Endothelial cell of umbilical vein (primary cell): ENCODE data around the gene TNRC6C. TPM values are rescaled to one million over a fixed set of nuclear protein-coding genes. Genes with fewer than 3 reads are reported as not detected.
A peak's percentile ranks its signal among the peaks of the same experiment; 100 is the strongest.

Experiments
- BruUV-seq: library from RNA; stranded (reverse); fragments of 400-500 nt; replicated peaks from 2 replicates; lab custom pipeline; 2021; lab: Mats Ljungman, UMichigan
- CTCF ChIA-PET: fragments of 300-600, 350-600 bp; sonication (Branson Sonifier 250); formaldehyde crosslinking; loops from one replicate; lab custom pipeline; 2021; ENCODE audit warnings: antibody characterized with exemption, inconsistent platforms; lab: Charles Lee
- POLR2A ChIA-PET: fragments of 300-600, 350-600 bp; sonication (Branson Sonifier 250); formaldehyde crosslinking; loops from one replicate; lab custom pipeline; 2021; ENCODE audit warnings: antibody characterized with exemption, inconsistent platforms; lab: Charles Lee
- DNase-seq: peaks from one replicate; pipeline ENCODE4 v3.0.0-alpha.2; 2011; ENCODE audit warnings: low read depth, low spot score
- FAIRE-seq: peaks from 2 replicates; lab custom pipeline; 2011; peaks lifted over from hg19 to GRCh38; lab: Jason Lieb, UNC
- H2AFZ ChIP-seq: 2 replicates; pipeline ENCODE4 v1.6.0; 2012; ENCODE audit warnings: low read depth, low read length, control low read depth, inconsistent platforms
- H3K27ac ChIP-seq: 2 replicates; pipeline ENCODE4 v1.5.1; 2011; ENCODE audit warnings: low read depth, mild to moderate bottlenecking, control low read depth, low read length, moderate library complexity; ENCODE audit not compliant: insufficient read depth
- H3K27me3 ChIP-seq, 2 experiments: 2 replicates each; pipeline versions ENCODE4 v1.6.0 to v1.6.1; 2011; ENCODE audit warnings: low read length in 2 of 2, mixed read lengths in 1 of 2; ENCODE audit not compliant: control insufficient read depth in 2 of 2, insufficient read depth in 2 of 2
- H3K36me3 ChIP-seq, 2 experiments: 2 replicates in 1 of 2; 3 replicates in 1 of 2; pipeline ENCODE4 v1.5.1; 2011; ENCODE audit warnings: low read length in 2 of 2, mild to moderate bottlenecking in 1 of 2, moderate library complexity in 1 of 2; ENCODE audit not compliant: control insufficient read depth in 2 of 2, insufficient read depth in 2 of 2; ENCODE audit errors: extremely low read depth in 1 of 2
- H3K4me1 ChIP-seq: 3 replicates; pipeline ENCODE4 v1.5.1; 2011; ENCODE audit warnings: mild to moderate bottlenecking, low read length; ENCODE audit not compliant: control insufficient read depth, insufficient read depth; ENCODE audit errors: extremely low read depth
- H3K4me2 ChIP-seq: 2 replicates; pipeline ENCODE4 v1.6.1; 2011; ENCODE audit warnings: low read length, control low read depth, mixed read lengths; ENCODE audit not compliant: insufficient read depth
- H3K4me3 ChIP-seq, 3 experiments: fragments of 200-600 bp in 1 of 3; sonication (generic), shearing (Covaris generic) in 1 of 3; replicated peaks in 1 of 3; 2 replicates each; pipeline ENCODE4 v1.5.1; 2011 to 2016; ENCODE audit warnings: control low read depth in 3 of 3, low read length in 3 of 3, mild to moderate bottlenecking in 2 of 3, inconsistent platforms in 1 of 3, low read depth in 1 of 3, moderate library complexity in 1 of 3; ENCODE audit not compliant: insufficient read depth in 1 of 3
- H3K79me2 ChIP-seq: 2 replicates; pipeline ENCODE4 v1.6.0; 2012; ENCODE audit warnings: low read length, inconsistent platforms; ENCODE audit not compliant: control insufficient read depth, insufficient read depth
- H3K9ac ChIP-seq: replicated peaks from 2 replicates; pipeline ENCODE3; 2011; ENCODE audit warnings: low read length, control low read depth; ENCODE audit not compliant: insufficient read depth; ENCODE audit errors: extremely low read depth
- H3K9me1 ChIP-seq: replicated peaks from 3 replicates; pipeline ENCODE4 v1.6.0; 2011; ENCODE audit warnings: mild to moderate bottlenecking, low read length; ENCODE audit not compliant: control insufficient read depth, insufficient read depth; ENCODE audit errors: extremely low read depth
- H3K9me3 ChIP-seq: replicated peaks from 2 replicates; pipeline ENCODE4 v1.5.1; 2012; ENCODE audit warnings: low read length, inconsistent platforms; ENCODE audit not compliant: control insufficient read depth, insufficient read depth
- H4K20me1 ChIP-seq: replicated peaks from 2 replicates; pipeline ENCODE3; 2011; ENCODE audit warnings: mild to moderate bottlenecking, low read length; ENCODE audit not compliant: control insufficient read depth, insufficient read depth; ENCODE audit errors: extremely low read depth
- CTCF ChIP-seq, 2 donors: IDR thresholded peaks; 1 replicate in 1 of 2; 2 replicates in 1 of 2; pipeline ENCODE4 v1.5.1; 2011; ENCODE audit warnings: low read length in 2 of 2, mild to moderate bottlenecking in 2 of 2, moderate library complexity in 2 of 2, control low read depth in 1 of 2, inconsistent platforms in 1 of 2, low read depth in 1 of 2; ENCODE audit not compliant: insufficient read depth in 1 of 2; ENCODE audit errors: extremely low read depth in 1 of 2
- FOS ChIP-seq: IDR thresholded peaks from 2 replicates; pipeline ENCODE4 v1.6.1; 2011; ENCODE audit warnings: mild to moderate bottlenecking, low read length, moderate library complexity, borderline replicate concordance; ENCODE audit not compliant: insufficient read depth
- GATA2 ChIP-seq: IDR thresholded peaks from 2 replicates; pipeline ENCODE4 v1.7.0; 2011; ENCODE audit warnings: low read depth, mild to moderate bottlenecking, moderate library complexity, mixed read lengths, low read length; ENCODE audit not compliant: insufficient read length, insufficient read depth
- POLR2A ChIP-seq: IDR thresholded peaks from 2 replicates; pipeline ENCODE4 v1.6.1; 2012; ENCODE audit warnings: low read depth, mild to moderate bottlenecking, control low read depth, low read length
- dilution Hi-C: fragments of 300-500 bp; cut with MboI; formaldehyde crosslinking; loops from one replicate; pipeline ENCODE4 v1.15.0; 2019; ENCODE audit warnings: low sequenced_read_pairs; ENCODE audit not compliant: extremely low pct_ligation_motif_present
- intact Hi-C: fragments of 100-400 bp; cut with micrococcal nuclease; formaldehyde crosslinking; loops from one replicate; pipeline ENCODE4 v1.10.0; 2022
- polyA plus RNA-seq, 4 experiments: library from polyadenylated mRNA; depleted of rRNA in 3 of 4; stranded (reverse) in 3 of 4; unstranded in 1 of 4; fragments of >200 nt; gene quantifications; 2 replicates each; pipeline versions ENCODE4 v1.2.1 to v1.2.3, GENCODE V29; 2011 to 2012; ENCODE audit warnings: missing spikeins in 1 of 4
- total RNA-seq: library from RNA; stranded (reverse); gene quantifications from 2 replicates; pipeline ENCODE4 v1.2.3, GENCODE V29; 2021

Gene TNRC6C
- total and polyA plus RNA-seq, 2 donors (not counting 3 experiments of a cell fraction or from before 2014, with no cell fraction given) = 2.1 to 17.5 TPM

GRCh38 chr17:78133971-78134898, 175.7 kb downstream of the TNRC6C start:
- no peaks in the 10 kb centered on the region for H3K9me3 ChIP-seq
- TF ChIP-seq GATA2 = no peak
- TF ChIP-seq POLR2A = no peak
- no peak for TF ChIP-seq FOS
- peak; percentile 53 to 76 for TF ChIP-seq CTCF (IDR thresholded peaks at IDR 0.05; ENCODE audit: extremely low read depth in 1 of 2, insufficient read depth in 1 of 2, low read depth in 1 of 2, low read length in 2 of 2)
- no peak overlapping the region for H2AFZ ChIP-seq
- no peak overlapping the region for H3K9ac ChIP-seq
- peaks cover 11% of the 10 kb centered on the region for H3K4me1 ChIP-seq
- ChIA-PET CTCF (interaction anchor here (1.1 to 3.1 kb wide), 12 partner anchors 8 to 117 kb away, joined by 3 to 18 read pairs (median 7); no protein-coding TSS in a partner anchor), POLR2A (no interaction called here)
- H3K4me2 ChIP-seq = no peak overlapping the region
- DNase-seq = peak; percentile 52
- no peaks in the 10 kb centered on the region for H3K36me3 ChIP-seq
- FAIRE-seq = peak; percentile 80
- H3K4me3 ChIP-seq = no peak overlapping the region
- dilution Hi-C loops (no loop called here), intact Hi-C loops (loop anchor here (1.0 to 5.0 kb wide), 2 partner anchors 22 to 33 kb away; partner anchors contain the start of gene SYNGR2)
- H4K20me1 ChIP-seq = no peaks in the 10 kb centered on the region
- H3K79me2 ChIP-seq = no peaks in the 10 kb centered on the region
- BruUV-seq = no TSS peak
- no peaks in the 10 kb centered on the region for H3K27me3 ChIP-seq
- no peak overlapping the region for H3K27ac ChIP-seq
- H3K9me1 ChIP-seq = no peaks in the 10 kb centered on the region
